H1 (cell line): ENCODE results near the gene RPN2. TPM values are rescaled to one million over a fixed set of nuclear protein-coding genes. Genes with fewer than 3 reads are reported as not detected.

Source experiments
- ATF2 ChIP-seq: IDR thresholded peaks from 2 replicates; pipeline ENCODE4 v1.6.1; 2012; ENCODE audit warnings: low read length, inconsistent platforms
- polyA plus RNA-seq, 7 experiments: library from polyadenylated mRNA; depleted of rRNA in 3 of 7; stranded (reverse) in 5 of 7; unstranded in 2 of 7; fragments of >200 nt in 5 of 7; fragments of 200-250 nt in 2 of 7; gene quantifications; 1 replicate in 5 of 7; 2 replicates in 1 of 7; 4 replicates in 1 of 7; pipeline versions ENCODE4 v1.2.1 to v1.2.3, GENCODE V29; 2011 to 2013; ENCODE audit warnings: missing spikeins in 2 of 7, mixed read lengths in 2 of 7
- total RNA-seq: library from RNA; stranded (reverse); fragmentation: NEBNext Ultra II Directional; extraction: Animal tissue kit (Norgen Biotek cat#: 25700); gene quantifications from 2 replicates; pipeline ENCODE4 v1.2.1, GENCODE V29; 2021

Gene RPN2
- total and polyA plus RNA-seq, 2 of the 8 experiments (the other 6 are each of a cell fraction or from before 2014, with no cell fraction given) = 236 to 379 TPM

GRCh38 chr20:37280403-37280802 lies 101.3 kb downstream of the RPN2 start (continued):
- TF ChIP-seq ATF2 = no peak
